ENCODE data around the gene CCSER1.

- TF ChIP-seq, protein P1, sequence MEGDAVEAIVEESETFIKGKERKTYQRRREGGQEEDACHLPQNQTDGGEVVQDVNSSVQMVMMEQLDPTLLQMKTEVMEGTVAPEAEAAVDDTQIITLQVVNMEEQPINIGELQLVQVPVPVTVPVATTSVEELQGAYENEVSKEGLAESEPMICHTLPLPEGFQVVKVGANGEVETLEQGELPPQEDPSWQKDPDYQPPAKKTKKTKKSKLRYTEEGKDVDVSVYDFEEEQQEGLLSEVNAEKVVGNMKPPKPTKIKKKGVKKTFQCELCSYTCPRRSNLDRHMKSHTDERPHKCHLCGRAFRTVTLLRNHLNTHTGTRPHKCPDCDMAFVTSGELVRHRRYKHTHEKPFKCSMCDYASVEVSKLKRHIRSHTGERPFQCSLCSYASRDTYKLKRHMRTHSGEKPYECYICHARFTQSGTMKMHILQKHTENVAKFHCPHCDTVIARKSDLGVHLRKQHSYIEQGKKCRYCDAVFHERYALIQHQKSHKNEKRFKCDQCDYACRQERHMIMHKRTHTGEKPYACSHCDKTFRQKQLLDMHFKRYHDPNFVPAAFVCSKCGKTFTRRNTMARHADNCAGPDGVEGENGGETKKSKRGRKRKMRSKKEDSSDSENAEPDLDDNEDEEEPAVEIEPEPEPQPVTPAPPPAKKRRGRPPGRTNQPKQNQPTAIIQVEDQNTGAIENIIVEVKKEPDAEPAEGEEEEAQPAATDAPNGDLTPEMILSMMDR (IDR thresholded peaks at IDR 0.05): no peak
- no peak for TF ChIP-seq POLR2A (IDR thresholded peaks at IDR 0.05)
These were observed 568.2 kb downstream of the CCSER1 start for GRCh38 chr4:90695411-90695810.
